Endodermal cell (in vitro differentiated cells): ENCODE measurements around the gene RAB3A. TPM values are rescaled to one million over a fixed set of nuclear protein-coding genes. Genes with fewer than 3 reads are reported as not detected.
A peak's percentile ranks its signal among the peaks of the same experiment; 100 is the strongest.

ENCODE experiments used
- DNase-seq: peaks from one replicate; pipeline ENCODE4 v3.0.0-alpha.2; 2017
- H3K27ac ChIP-seq: 2 replicates; pipeline ENCODE4 v1.5.1; 2013; ENCODE audit warnings: mild to moderate bottlenecking, low read depth, low read length, moderate library complexity
- H3K27me3 ChIP-seq: 2 replicates; pipeline ENCODE4 v1.6.1; 2013; ENCODE audit warnings: mild to moderate bottlenecking, low read length, moderate library complexity; ENCODE audit not compliant: insufficient read depth, control insufficient read depth, poor library complexity, severe bottlenecking
- H3K36me3 ChIP-seq: 2 replicates; pipeline ENCODE4 v1.7.0; 2013; ENCODE audit warnings: mild to moderate bottlenecking, low read length, moderate library complexity; ENCODE audit not compliant: control insufficient read depth, insufficient read depth
- H3K4me1 ChIP-seq: one replicate; pipeline ENCODE4 v1.7.0; 2013; ENCODE audit warnings: low read length; ENCODE audit not compliant: control insufficient read depth, insufficient read depth
- H3K4me3 ChIP-seq: 2 replicates; pipeline ENCODE4 v1.5.1; 2013; ENCODE audit warnings: mild to moderate bottlenecking, low read length, moderate library complexity
- H3K9ac ChIP-seq: 2 replicates; pipeline ENCODE4 v1.6.1; 2013; ENCODE audit warnings: mild to moderate bottlenecking, low read length, moderate library complexity; ENCODE audit not compliant: poor library complexity, severe bottlenecking; ENCODE audit errors: extremely low read depth
- H3K9me3 ChIP-seq: 2 replicates; pipeline ENCODE4 v1.6.1; 2013; ENCODE audit warnings: mild to moderate bottlenecking, low read length, moderate library complexity; ENCODE audit not compliant: control insufficient read depth
- H3K27ac Mint-ChIP-seq: 2 replicates; pipeline ENCODE4 v1.8.0; 2020; ENCODE audit warnings: mixed read lengths
- H3K27me3 Mint-ChIP-seq: 2 replicates; pipeline ENCODE4 v1.8.0; 2021; ENCODE audit warnings: mild to moderate bottlenecking, mixed read lengths; ENCODE audit not compliant: insufficient read depth
- H3K36me3 Mint-ChIP-seq: 2 replicates; pipeline ENCODE4 v1.8.0; 2020; ENCODE audit warnings: low read depth, mixed read lengths
- H3K4me1 Mint-ChIP-seq: 2 replicates; pipeline ENCODE4 v1.8.0; 2020; ENCODE audit warnings: mixed read lengths
- H3K4me3 Mint-ChIP-seq: 2 replicates; pipeline ENCODE4 v1.8.0; 2020; ENCODE audit warnings: mild to moderate bottlenecking, moderate library complexity, mixed read lengths
- H3K9me3 Mint-ChIP-seq: 2 replicates; pipeline ENCODE4 v1.8.0; 2020; ENCODE audit warnings: mild to moderate bottlenecking, mixed read lengths
- CTCF ChIP-seq: fragments of 200-600 bp; sonication (generic); conservative IDR thresholded peaks from 2 replicates; pipeline ENCODE4 v1.5.0; 2021; ENCODE audit warnings: antibody characterized with exemption, mild to moderate bottlenecking
- WGBS, 2 experiments: methylation state at CpG; one replicate each; pipeline versions ENCODE4 v1.1.5 to v1.1.7; 2013; ENCODE audit warnings: missing lambda C conversion rate in 2 of 2, mixed read lengths in 1 of 2; ENCODE audit not compliant: insufficient coverage in 1 of 2, insufficient read length in 1 of 2; 5-methylcytosine and 5-hydroxymethylcytosine counted together
- total RNA-seq, 2 donors: library from RNA; stranded (reverse); fragmentation: NEBNext Ultra II Directional in 1 of 2; extraction: Animal tissue kit (Norgen Biotek cat#: 25700) in 1 of 2; gene quantifications; 2 replicates in 1 of 2; 3 replicates in 1 of 2; pipeline ENCODE4 v1.2.1, GENCODE V29; 2021

The RAB3A gene
- total RNA-seq, 2 donors from 2014 or later: 3.6 to 3.9 TPM

GRCh38 chr19:18152817-18153555 lies 50.9 kb downstream of the RAB3A start, which contains the start of gene PIK3R2:
PIK3R2 (plus strand) TSS chr19:18153163; CDS start chr19:18155880, 2,717 bp downstream.
- H3K27me3 ChIP-seq: no peaks in the 10 kb centered on the region
- WGBS, 2 experiments: 0% methylated on average over 23 to 86 of the region's 86 CpGs
- peak within 1 kb of the TSS; percentile 83 for H3K4me3 ChIP-seq
- Mint-ChIP-seq H3K4me3 (peak within 1 kb of the TSS; percentile 79), H3K27ac (peak within 1 kb of the TSS; percentile 98), H3K27me3 (no peaks in the 10 kb centered on the region), H3K36me3 (peaks cover 8% of the 10 kb centered on the region), H3K9me3 (no peaks in the 10 kb centered on the region), H3K4me1 (peaks cover 7% of the 10 kb centered on the region)
- peak; percentile 6 for TF ChIP-seq CTCF
- peak within 1 kb of the TSS; percentile 88 for H3K27ac ChIP-seq
- peak; percentile 100 for DNase-seq
- H3K36me3 ChIP-seq: peaks cover 4% of the 10 kb centered on the region
- H3K9ac ChIP-seq: peak within 1 kb of the TSS; percentile 75
- H3K4me1 ChIP-seq: no peaks in the 10 kb centered on the region
- no peaks in the 10 kb centered on the region for H3K9me3 ChIP-seq

GRCh38 chr19:18152442-18152816 lies 51.4 kb downstream of the RAB3A start:
- WGBS, 2 experiments: 0 to 1% methylated on average over 19 to 22 of the region's 22 CpGs

More at GRCh38 chr19:18152442-18152816, 51.4 kb downstream of the RAB3A start:
- Histone ChIP-seq H3K9ac (peak overlapping the region; percentile 75), H3K27ac (peak overlapping the region; percentile 88), H3K4me3 (peak overlapping the region; percentile 75), H3K27me3 (no peaks in the 10 kb centered on the region), H3K9me3 (no peaks in the 10 kb centered on the region), H3K36me3 (peaks cover 4% of the 10 kb centered on the region), H3K4me1 (no peaks in the 10 kb centered on the region)
- H3K36me3 Mint-ChIP-seq: peaks cover 10% of the 10 kb centered on the region
- H3K4me1 Mint-ChIP-seq: peaks cover 7% of the 10 kb centered on the region
- H3K9me3 Mint-ChIP-seq: no peaks in the 10 kb centered on the region
- TF ChIP-seq CTCF: peak; percentile 83
- H3K27me3 Mint-ChIP-seq: no peaks in the 10 kb centered on the region
- DNase-seq: peak; percentile 99
- H3K4me3 Mint-ChIP-seq: peak overlapping the region; percentile 79
- H3K27ac Mint-ChIP-seq: peak overlapping the region; percentile 98
